Thyroid gland (tissue), 4 donors: ENCODE data around the gene IL12RB2.

ENCODE experiments used
- POLR2A ChIP-seq, 2 donors: fragments of 450-650 bp; IDR thresholded peaks; one replicate each; pipeline ENCODE4 v1.6.1; 2017; ENCODE audit warnings: antibody characterized with exemption in 2 of 2, mild to moderate bottlenecking in 2 of 2, moderate library complexity in 1 of 2
- TF ChIP-seq, protein P1 (sequence below), 6 experiments: fragments of 200-600 bp in 3 of 6; fragments of 450-650 bp in 3 of 6; sonication (generic) in 3 of 6; IDR thresholded peaks; one replicate each; pipeline ENCODE4 v1.5.1; 2016 to 2019; ENCODE audit warnings: antibody characterized with exemption in 6 of 6, mild to moderate bottlenecking in 2 of 6, inconsistent platforms in 1 of 6, moderate library complexity in 1 of 6

GRCh38 chr1:67414574-67414973 lies 106.9 kb downstream of the IL12RB2 start:
- TF ChIP-seq, protein P1, sequence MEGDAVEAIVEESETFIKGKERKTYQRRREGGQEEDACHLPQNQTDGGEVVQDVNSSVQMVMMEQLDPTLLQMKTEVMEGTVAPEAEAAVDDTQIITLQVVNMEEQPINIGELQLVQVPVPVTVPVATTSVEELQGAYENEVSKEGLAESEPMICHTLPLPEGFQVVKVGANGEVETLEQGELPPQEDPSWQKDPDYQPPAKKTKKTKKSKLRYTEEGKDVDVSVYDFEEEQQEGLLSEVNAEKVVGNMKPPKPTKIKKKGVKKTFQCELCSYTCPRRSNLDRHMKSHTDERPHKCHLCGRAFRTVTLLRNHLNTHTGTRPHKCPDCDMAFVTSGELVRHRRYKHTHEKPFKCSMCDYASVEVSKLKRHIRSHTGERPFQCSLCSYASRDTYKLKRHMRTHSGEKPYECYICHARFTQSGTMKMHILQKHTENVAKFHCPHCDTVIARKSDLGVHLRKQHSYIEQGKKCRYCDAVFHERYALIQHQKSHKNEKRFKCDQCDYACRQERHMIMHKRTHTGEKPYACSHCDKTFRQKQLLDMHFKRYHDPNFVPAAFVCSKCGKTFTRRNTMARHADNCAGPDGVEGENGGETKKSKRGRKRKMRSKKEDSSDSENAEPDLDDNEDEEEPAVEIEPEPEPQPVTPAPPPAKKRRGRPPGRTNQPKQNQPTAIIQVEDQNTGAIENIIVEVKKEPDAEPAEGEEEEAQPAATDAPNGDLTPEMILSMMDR (IDR thresholded peaks at IDR 0.05), result no peak
- no peak for TF ChIP-seq POLR2A (IDR thresholded peaks at IDR 0.05)
